GM19324 (cell line): Measurements from ENCODE around the gene ABCF1.
A peak's percentile ranks its signal among the peaks of the same experiment; 100 is the strongest.

Experiments used
- ATAC-seq: cut with Tn5 transposase; IDR thresholded peaks from one replicate; pipeline ENCODE4 v1.9.1; 2021; ENCODE audit warnings: mild to moderate bottlenecking, moderate library complexity; ENCODE audit not compliant: unreplicated experiment, low FRiP score

ABCF1 gene

GRCh38 chr6:30617565-30618269, 46.5 kb downstream of the ABCF1 start, which contains the start of gene MRPS18B:
TSS of gene MRPS18B (plus strand) at chr6:30617840. CDS start at chr6:30617866, 26 bp downstream.
- peak; percentile 83 for ATAC-seq

DNA sequence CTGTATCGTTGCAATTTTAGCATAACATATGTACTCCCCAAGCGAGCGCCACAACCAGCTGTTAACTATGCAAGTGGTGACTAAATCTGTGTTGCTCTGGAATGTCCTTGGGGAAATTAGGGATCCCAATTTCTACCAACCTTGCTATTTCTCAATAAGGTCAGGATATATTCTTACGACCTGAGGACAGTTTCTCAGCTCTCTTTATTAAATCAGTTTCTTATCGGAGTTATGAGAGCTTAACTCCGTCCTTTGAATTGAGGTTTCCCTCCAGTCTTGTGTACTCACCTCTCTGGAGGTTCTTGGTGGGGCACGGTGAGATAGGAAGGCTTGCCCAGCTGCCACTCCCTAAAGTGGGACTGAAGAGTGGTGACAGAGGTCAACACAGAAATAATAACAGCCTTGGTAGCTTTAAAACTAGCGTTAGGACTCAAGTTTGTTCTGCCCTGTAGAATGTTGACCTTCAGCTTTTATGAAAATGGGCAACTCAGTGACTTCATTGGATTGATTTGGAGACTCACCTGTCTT, 47.1 kb downstream of the ABCF1 start:
- no peak for ATAC-seq

- ATAC-seq, result no peak
Measured at GRCh38 chr6:30619561-30619960, 48.3 kb downstream of the ABCF1 start.

DNA sequence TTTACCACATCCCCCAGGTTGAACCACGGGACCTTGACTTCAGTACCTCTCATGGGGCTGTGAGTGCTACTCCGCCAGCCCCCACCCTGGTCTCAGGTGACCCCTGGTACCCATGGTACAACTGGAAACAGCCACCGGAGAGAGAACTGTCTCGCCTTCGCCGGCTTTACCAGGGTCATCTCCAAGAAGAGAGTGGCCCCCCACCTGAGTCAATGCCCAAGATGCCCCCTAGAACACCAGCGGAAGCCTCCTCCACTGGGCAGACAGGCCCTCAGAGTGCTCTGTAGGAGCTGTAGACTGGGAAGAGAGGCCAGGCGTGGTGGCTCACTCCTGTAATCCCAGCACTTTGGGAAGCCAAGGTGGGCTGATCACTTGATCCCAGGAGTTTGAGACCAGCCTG, 54.3 kb downstream of the ABCF1 start:
- ATAC-seq, result no peak

GRCh38 chr6:30626484-30627366, 55.5 kb downstream of the ABCF1 start, which contains the start of gene ATAT1:
TSS of gene ATAT1 (plus strand) at chr6:30626874.
- ATAC-seq, result peak; percentile 75

DNA sequence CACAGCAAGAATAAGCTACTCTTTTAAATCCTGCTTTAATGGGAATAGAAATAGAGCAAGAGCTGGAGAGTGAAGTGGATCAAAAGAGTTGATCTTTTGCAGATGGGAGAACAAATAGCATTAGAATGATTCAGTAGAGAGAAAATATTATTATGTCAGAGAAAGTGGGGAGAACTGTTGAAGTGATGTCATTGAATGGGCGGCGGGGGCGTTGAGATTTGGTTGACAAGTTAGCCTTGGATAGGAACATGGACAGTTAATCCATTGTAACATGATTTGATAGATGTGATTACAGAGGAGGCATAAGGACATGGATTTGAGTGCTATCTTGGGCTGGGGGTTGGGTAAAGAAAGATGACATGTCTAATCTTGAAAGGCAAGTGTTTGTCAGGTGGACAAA, 64.6 kb downstream of the ABCF1 start:
- ATAC-seq, result no peak

DNA sequence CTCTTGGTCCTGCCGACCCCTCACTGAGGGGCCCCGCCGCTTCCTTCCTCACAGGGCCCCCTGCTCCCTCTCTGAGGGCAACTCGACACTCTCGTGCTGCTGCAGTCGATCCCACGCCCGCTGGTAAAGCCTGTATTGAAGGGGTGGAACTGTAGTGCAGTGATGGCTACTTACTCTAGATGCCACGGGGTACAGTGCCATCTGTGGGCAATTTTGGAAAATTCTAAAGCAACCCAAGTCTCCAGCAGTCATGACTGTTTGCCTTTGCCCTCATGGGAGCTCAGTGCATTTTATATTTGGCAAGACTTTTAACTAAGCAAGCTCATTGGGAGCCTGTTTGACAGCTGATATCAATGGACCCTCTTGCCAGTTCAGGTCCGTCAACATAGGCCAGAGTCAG, 69.2 kb downstream of the ABCF1 start:
- ATAC-seq, result no peak

- ATAC-seq, result no peak
Measured at GRCh38 chr6:30641048-30641447, 69.8 kb downstream of the ABCF1 start.
